ENCODE data around the gene GARIN1A.

GARIN1A gene

DNA sequence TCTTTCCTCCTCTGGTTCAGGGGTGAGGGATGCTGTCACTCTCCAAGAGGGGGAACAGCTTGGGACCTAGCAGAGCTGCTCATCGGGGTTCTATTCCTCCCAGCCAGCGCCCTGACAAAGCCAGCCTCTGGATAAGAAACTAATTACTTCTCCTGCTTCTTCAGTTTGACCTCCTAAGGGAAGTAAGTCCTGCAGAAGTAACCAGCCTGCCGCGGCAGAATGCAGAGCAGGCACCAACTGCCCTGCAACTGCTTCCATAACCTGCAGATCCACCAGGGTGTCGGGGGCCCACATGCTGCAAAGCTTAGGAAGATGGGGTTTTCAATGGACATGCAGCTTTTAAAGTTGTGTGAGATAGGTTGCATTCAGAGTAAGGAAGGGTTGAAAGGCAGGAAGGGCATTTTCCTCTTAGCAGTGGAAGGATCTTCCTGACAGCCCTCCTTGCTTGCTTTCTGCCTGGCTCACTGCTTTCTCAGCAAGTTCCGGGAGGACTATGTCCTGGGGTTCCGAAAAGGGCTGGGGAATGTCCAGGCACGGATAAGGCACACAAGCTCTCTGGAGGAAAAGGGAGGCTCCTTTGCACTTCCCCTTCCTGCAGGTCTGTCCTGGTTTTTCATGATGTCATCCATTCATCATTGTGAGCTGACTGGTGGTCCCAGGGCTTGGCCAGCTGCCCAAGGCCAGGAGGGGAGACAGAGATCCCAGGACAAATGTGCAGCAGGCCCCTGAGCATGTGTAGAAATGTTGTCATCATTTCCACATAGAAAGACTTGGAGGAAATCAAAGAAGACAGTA lies 42.8 kb downstream of the GARIN1A start:
- no peak for DNase-seq (ENCODE audit: low read depth in 3 of 3)

DNA sequence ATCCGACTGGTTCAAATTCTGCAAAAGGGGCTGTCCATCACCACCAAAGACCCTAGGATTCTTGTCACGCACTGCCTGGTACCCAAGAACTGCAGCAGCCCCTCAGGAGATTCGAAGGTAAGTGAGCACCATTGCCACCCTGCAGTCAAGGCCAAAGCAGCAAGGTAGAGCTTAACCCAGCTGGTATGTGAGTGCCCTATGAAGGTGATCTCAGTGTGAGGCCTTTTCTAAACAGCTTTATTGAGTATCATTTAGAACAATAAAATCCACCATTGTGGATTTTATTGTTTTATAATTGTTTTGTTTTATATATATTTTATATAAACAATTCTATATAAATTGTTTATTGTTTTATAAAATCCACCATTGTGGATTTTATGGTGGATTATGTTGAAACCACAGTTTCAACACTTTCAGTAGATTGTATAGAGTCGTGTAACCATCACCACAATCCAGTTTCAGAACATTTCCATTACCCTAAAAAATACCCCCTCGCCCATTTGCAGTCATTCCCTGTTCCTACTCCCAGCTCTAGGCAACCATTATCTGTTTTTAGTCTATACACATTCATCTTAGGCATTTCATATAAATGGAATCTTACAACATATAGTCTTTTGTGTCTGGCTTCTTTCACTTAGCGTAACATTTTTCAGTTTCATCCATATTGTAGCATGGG lies 47.0 kb downstream of the GARIN1A start:
- no peak for DNase-seq (ENCODE audit: low read depth in 3 of 3)

DNA sequence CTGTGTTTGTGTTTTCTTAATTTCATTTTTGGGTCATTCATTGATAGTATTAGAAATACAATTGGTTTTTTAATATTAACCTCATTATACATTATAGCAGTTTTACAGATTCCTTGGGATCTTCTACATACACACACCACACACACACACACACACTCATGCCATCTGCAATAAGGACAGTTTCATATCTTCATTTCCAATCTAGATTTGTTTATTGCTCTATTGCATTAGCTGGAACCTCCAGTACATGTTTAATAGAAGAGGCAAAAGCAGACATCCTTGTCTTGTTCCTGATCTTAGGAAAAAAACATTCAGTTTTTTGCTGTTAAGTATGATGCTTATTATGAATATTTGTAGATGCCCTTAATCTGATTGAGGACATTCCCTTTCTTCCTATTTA lies 49.3 kb downstream of the GARIN1A start:
- DNase-seq (ENCODE audit: low read depth in 3 of 3) = no peak
